Prostate gland (tissue), 2 donors: ENCODE results near the gene MYH8.

ENCODE experiments used
- POLR2AphosphoS5 ChIP-seq: sonication (generic); formaldehyde crosslinking; IDR thresholded peaks from one replicate; pipeline ENCODE4 v1.6.1; 2017; ENCODE audit warnings: antibody characterized with exemption
- TF ChIP-seq, protein P1 (sequence below), 4 experiments: fragments of 200-600 bp in 2 of 4; fragments of 450-650 bp in 2 of 4; sonication (generic) in 2 of 4; IDR thresholded peaks; 1 replicate in 3 of 4; 2 replicates in 1 of 4; pipeline ENCODE4 v1.5.1; 2016 to 2019; ENCODE audit warnings: antibody characterized with exemption in 4 of 4, mild to moderate bottlenecking in 2 of 4, moderate library complexity in 2 of 4

DNA sequence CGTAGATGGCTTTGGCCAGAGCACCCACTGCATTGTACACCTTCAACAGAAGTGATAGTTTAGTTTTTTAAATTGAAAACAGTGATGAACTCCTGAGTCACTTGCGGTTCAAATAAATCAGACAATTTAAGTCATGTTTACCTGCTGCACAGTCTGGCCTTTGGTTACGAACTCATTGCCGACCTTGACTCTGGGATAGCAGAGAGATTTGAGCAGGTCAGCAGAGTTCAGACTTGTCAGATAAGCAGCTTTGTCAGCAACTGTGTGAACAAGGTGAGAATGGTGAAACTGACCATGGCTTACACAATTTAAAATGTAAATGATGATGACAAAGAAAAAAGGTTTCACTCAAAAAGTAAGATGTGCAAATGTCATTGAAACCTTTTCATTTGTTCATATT, 38.3 kb upstream of the MYH8 start:
- TF ChIP-seq, protein P1, sequence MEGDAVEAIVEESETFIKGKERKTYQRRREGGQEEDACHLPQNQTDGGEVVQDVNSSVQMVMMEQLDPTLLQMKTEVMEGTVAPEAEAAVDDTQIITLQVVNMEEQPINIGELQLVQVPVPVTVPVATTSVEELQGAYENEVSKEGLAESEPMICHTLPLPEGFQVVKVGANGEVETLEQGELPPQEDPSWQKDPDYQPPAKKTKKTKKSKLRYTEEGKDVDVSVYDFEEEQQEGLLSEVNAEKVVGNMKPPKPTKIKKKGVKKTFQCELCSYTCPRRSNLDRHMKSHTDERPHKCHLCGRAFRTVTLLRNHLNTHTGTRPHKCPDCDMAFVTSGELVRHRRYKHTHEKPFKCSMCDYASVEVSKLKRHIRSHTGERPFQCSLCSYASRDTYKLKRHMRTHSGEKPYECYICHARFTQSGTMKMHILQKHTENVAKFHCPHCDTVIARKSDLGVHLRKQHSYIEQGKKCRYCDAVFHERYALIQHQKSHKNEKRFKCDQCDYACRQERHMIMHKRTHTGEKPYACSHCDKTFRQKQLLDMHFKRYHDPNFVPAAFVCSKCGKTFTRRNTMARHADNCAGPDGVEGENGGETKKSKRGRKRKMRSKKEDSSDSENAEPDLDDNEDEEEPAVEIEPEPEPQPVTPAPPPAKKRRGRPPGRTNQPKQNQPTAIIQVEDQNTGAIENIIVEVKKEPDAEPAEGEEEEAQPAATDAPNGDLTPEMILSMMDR (IDR thresholded peaks at IDR 0.05) = no peak
- no peak for TF ChIP-seq POLR2AphosphoS5
